Mucosa of stomach (tissue), 1 donor: ENCODE results near the gene ALDH3B2.

Source experiments
- H3K27me3 ChIP-seq: one replicate; pipeline ENCODE4 v1.7.0; 2013; ENCODE audit warnings: mild to moderate bottlenecking, low read length; ENCODE audit not compliant: control insufficient read depth, insufficient read depth
- H3K36me3 ChIP-seq: one replicate; pipeline ENCODE4 v1.7.0; 2013; ENCODE audit warnings: low read length; ENCODE audit not compliant: control insufficient read depth, insufficient read depth
- H3K4me1 ChIP-seq: one replicate; pipeline ENCODE4 v1.7.0; 2013; ENCODE audit warnings: mild to moderate bottlenecking, low read length; ENCODE audit not compliant: control insufficient read depth, insufficient read depth
- H3K4me3 ChIP-seq: one replicate; pipeline ENCODE4 v1.7.0; 2013; ENCODE audit warnings: low read length
- H3K9ac ChIP-seq: one replicate; pipeline ENCODE4 v1.7.0; 2013; ENCODE audit warnings: mild to moderate bottlenecking, low read length, moderate library complexity
- H3K9me3 ChIP-seq: one replicate; pipeline ENCODE4 v1.7.0; 2013; ENCODE audit warnings: mild to moderate bottlenecking, low read length, moderate library complexity; ENCODE audit not compliant: control insufficient read depth
- donor health status: Pancreatic carcinoma.

Gene ALDH3B2

GRCh38 chr11:67652965-67653845 lies 21.2 kb downstream of the ALDH3B2 start:
- Histone ChIP-seq H3K9me3 (no peaks in the 10 kb centered on the region), H3K36me3 (no peaks in the 10 kb centered on the region), H3K4me3 (no peak overlapping the region), H3K9ac (no peak overlapping the region), H3K27me3 (no peaks in the 10 kb centered on the region), H3K4me1 (peaks cover 23% of the 10 kb centered on the region)

GRCh38 chr11:67651976-67652781 lies 22.2 kb downstream of the ALDH3B2 start:
- Histone ChIP-seq H3K9me3 (no peaks in the 10 kb centered on the region), H3K27me3 (no peaks in the 10 kb centered on the region), H3K4me3 (no peak overlapping the region), H3K4me1 (peaks cover 16% of the 10 kb centered on the region), H3K36me3 (no peaks in the 10 kb centered on the region), H3K9ac (no peak overlapping the region)

- Histone ChIP-seq H3K27me3 (no peaks in the 10 kb centered on the region), H3K4me3 (peak overlapping the region; percentile 49), H3K36me3 (no peaks in the 10 kb centered on the region), H3K9me3 (no peaks in the 10 kb centered on the region), H3K4me1 (peaks cover 13% of the 10 kb centered on the region), H3K9ac (peak overlapping the region; percentile 65)
Measured at GRCh38 chr11:67649634-67650510, 24.6 kb downstream of the ALDH3B2 start.

- no peaks in the 10 kb centered on the region for H3K27me3 ChIP-seq
- H3K9ac ChIP-seq = no peak overlapping the region
- H3K4me1 ChIP-seq = peaks cover 13% of the 10 kb centered on the region
- no peaks in the 10 kb centered on the region for H3K9me3 ChIP-seq
- H3K4me3 ChIP-seq = no peak overlapping the region
- H3K36me3 ChIP-seq = no peaks in the 10 kb centered on the region
Measured at GRCh38 chr11:67648796-67649613, 25.4 kb downstream of the ALDH3B2 start.

DNA sequence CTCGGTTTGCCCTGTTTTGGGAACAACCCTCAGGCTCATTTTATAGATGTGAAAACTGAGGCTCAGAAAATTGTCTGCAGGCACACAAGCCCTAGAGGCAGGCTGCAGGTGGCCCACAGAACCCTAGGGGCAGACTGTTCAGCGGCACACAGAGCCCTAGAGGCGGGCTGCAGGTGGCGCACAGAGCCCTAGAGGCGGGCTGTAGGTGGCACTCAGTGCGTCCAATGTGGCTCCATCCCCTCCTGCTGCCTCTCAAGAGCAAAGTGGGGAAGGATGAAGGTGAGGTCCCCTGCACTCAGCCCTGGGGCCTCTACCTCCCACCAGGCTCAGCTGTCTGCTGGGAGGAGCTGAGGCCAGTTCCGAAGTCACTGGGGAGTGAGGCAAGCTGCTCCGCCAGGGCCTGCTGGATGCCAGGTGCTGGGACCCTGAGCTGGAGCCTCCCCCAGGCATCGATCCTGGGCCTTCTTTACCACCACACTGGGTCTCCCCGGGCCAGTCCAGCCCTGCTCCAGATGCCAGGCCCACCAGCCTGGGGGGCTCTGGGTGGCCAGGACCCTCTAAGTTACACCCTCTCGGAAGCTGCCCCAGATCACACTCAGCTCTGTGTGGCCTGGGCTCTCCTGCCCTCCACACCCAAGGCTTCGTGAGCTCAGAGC lies 26.2 kb downstream of the ALDH3B2 start:
- Histone ChIP-seq H3K27me3 (no peaks in the 10 kb centered on the region), H3K36me3 (no peaks in the 10 kb centered on the region), H3K4me1 (peaks cover 13% of the 10 kb centered on the region), H3K9ac (no peak overlapping the region), H3K4me3 (no peak overlapping the region), H3K9me3 (no peaks in the 10 kb centered on the region)

DNA sequence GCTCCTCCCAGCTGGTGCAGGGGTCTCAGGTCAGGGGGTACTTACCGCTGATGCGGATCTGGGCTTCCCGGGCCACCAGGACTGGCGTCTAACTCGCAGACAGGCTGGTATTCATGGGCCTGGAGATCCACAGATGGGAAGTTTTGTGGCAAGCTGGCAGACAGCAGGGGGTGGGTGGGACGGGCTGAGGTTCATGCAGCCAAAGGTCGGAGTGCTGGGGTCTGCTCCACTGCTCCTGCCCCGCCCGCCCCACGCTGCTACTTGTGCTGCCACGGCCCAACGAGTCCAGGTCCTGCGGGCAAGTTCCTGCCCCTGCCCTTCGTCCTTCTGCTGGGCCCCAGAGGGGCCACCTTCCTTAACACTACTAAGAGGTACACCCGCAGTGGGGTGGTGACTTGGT lies 27.0 kb downstream of the ALDH3B2 start:
- Histone ChIP-seq H3K4me3 (no peak overlapping the region), H3K36me3 (no peaks in the 10 kb centered on the region), H3K9ac (no peak overlapping the region), H3K4me1 (peaks cover 10% of the 10 kb centered on the region), H3K27me3 (no peaks in the 10 kb centered on the region), H3K9me3 (no peaks in the 10 kb centered on the region)

- peaks cover 6% of the 10 kb centered on the region for H3K4me1 ChIP-seq
- H3K9ac ChIP-seq = no peak overlapping the region
- H3K4me3 ChIP-seq = no peak overlapping the region
- H3K36me3 ChIP-seq = no peaks in the 10 kb centered on the region
- no peaks in the 10 kb centered on the region for H3K27me3 ChIP-seq
- H3K9me3 ChIP-seq = no peaks in the 10 kb centered on the region
Measured at GRCh38 chr11:67646535-67647336, 27.7 kb downstream of the ALDH3B2 start.

DNA sequence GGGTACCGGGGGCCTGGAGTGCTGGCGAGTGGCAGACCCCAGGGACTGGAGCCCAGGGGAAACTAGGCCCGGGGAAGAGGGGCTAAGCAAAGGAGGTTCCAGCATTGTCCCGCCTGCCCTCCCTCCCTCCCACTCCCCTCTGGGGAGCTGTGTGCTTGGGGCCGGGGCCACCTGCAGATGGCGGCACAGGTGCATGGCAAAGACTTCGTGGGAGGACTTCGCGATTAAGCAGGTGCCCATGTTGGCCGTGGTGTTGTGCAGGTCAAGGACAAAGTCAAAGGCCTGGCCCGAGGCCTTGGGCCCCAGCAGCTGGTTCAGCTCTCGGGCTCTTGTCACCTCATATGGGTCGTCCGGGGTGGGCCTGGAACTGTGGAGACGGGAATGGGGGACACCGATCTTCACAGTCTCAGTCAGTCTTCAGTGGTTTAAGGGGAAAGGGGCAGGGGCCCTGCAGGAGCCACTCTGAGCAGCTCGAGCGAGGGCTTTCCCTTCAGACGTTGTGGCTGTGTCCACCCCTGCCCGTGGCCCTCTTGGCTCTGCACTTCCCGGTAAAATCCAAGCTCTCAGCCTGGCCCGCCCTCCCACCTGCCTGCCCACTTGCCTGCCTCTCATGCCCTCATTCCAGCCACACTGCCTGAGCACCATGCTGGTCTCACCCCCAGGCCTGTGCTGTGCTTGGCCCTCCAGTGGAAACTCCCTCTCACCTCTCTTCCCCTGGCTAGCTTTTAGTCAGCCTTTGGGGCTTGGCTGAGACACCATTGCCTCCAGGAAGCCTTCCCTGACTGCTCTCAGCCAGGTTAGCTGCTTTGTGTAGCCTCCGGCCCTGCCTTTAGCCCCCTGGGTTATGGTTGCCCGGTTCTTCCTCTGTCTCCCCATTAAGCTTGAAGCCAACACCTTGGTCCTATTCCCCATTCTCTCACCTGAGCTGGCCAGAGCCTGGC lies 28.6 kb downstream of the ALDH3B2 start:
- Histone ChIP-seq H3K4me3 (no peak overlapping the region), H3K4me1 (peaks cover 6% of the 10 kb centered on the region), H3K27me3 (no peaks in the 10 kb centered on the region), H3K36me3 (no peaks in the 10 kb centered on the region), H3K9me3 (no peaks in the 10 kb centered on the region), H3K9ac (no peak overlapping the region)

DNA sequence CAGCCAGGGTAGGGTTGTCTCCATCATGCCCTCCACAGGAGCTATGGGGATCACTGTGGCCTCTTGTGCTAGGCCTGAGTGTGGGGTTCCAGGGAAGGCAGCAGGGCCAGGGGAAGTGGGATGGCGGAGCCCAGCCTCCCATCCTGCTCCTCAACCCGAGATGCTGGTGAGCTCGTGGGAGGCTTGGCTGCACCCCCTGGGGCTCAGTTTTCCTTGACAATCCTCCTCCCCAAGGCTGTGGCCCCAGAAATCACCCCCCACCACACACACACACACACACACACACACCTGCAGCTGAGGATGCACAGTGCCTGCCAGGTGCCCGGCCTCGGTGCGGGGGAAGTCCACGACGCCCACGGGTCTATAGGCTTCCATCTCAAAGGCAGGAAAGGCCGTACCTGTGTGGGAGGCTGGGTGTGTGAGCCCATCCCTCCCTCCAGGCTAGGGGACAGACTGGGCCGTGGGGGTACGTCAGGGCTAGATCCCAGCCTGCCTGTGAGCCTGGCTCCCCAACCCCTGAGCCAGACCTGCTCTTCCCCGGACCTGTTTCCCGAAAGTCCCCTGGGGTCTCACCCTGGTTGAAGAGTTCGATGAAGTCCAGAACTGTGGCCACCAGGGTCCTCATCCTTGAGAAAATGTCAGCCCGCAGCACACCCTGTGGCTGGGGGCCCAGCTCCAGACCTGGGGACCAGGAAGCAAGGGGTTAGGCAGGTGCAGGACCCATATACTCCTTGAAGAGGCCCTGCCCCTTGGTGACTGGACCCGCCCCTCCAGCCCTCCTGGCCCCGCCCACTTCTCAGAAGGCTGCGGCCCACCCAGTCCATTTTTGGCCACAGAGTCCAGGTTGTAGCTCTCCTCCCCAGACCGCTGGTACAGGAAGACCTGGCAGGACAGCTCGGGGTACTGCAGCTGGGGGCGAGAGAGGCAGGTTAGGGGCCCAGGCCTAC lies 29.7 kb downstream of the ALDH3B2 start:
- H3K9ac ChIP-seq = no peak overlapping the region
- no peaks in the 10 kb centered on the region for H3K36me3 ChIP-seq
- H3K9me3 ChIP-seq = no peaks in the 10 kb centered on the region
- peaks cover 5% of the 10 kb centered on the region for H3K4me1 ChIP-seq
- peaks cover 6% of the 10 kb centered on the region for H3K27me3 ChIP-seq
- H3K4me3 ChIP-seq = no peak overlapping the region
